OCI-LY1 (cell line): ENCODE measurements around the gene ADAT3.
"Not testable (repeated sequence)": the region's sequence is repeated elsewhere in the genome, so short reads cannot be mapped to it uniquely, and the experiment has no call there.

Source experiments
- H2AFZ ChIP-seq: fragments of 200-600 bp; sonication (generic), shearing (Covaris generic); 2 replicates; pipeline ENCODE4 v1.6.0; 2014; ENCODE audit warnings: antibody characterized with exemption, mild to moderate bottlenecking, low read length
- H3F3A ChIP-seq: fragments of 200-600 bp; sonication (generic), shearing (Covaris generic); 2 replicates; pipeline ENCODE4 v1.6.0; 2014; ENCODE audit warnings: mild to moderate bottlenecking, antibody characterized with exemption, low read length, moderate library complexity; ENCODE audit not compliant: insufficient read depth
- H3K27ac ChIP-seq: fragments of 200-600 bp; sonication (generic); 2 replicates; pipeline ENCODE4 v1.5.1; 2014; ENCODE audit warnings: low read length, mixed run types, mild to moderate bottlenecking, low read depth; ENCODE audit not compliant: poor library complexity, severe bottlenecking
- H3K27me3 ChIP-seq: fragments of 200-600 bp; sonication (generic); 2 replicates; pipeline ENCODE4 v1.6.0; 2014; ENCODE audit warnings: antibody characterized with exemption, mild to moderate bottlenecking, low read length, moderate library complexity; ENCODE audit not compliant: insufficient read depth
- H3K36me3 ChIP-seq: fragments of 200-600 bp; sonication (generic); 2 replicates; pipeline ENCODE4 v1.6.1; 2014; ENCODE audit warnings: mild to moderate bottlenecking, antibody characterized with exemption, low read length, moderate library complexity, mixed read lengths; ENCODE audit not compliant: insufficient read depth
- H3K4me1 ChIP-seq: fragments of 200-600 bp; sonication (generic); 2 replicates; pipeline ENCODE4 v1.5.1; 2014; ENCODE audit warnings: mild to moderate bottlenecking, low read length, moderate library complexity; ENCODE audit not compliant: insufficient read depth, severe bottlenecking
- H3K4me2 ChIP-seq: fragments of 200-600 bp; sonication (generic), shearing (Covaris generic); 2 replicates; pipeline ENCODE4 v1.6.1; 2014; ENCODE audit warnings: low read length
- H3K4me3 ChIP-seq: fragments of 200-600 bp; sonication (generic); 2 replicates; pipeline ENCODE4 v1.5.1; 2014; ENCODE audit warnings: low read length, low read depth, mild to moderate bottlenecking, mixed read lengths; ENCODE audit not compliant: poor library complexity, severe bottlenecking
- H3K79me2 ChIP-seq: fragments of 200-600 bp; shearing (Covaris generic); 2 replicates; pipeline ENCODE4 v1.6.1; 2016; ENCODE audit warnings: mixed run types, low read length, mixed read lengths; ENCODE audit not compliant: insufficient read depth
- H3K9ac ChIP-seq: fragments of 200-600 bp; sonication (generic), shearing (Covaris generic); 2 replicates; pipeline ENCODE4 v1.6.1; 2014; ENCODE audit warnings: mild to moderate bottlenecking, low read length, mixed read lengths
- H3K9me2 ChIP-seq: fragments of 200-600 bp; sonication (generic), shearing (Covaris generic); 2 replicates; pipeline ENCODE4 v1.6.1; 2014; ENCODE audit warnings: low read depth, mild to moderate bottlenecking, low read length, mixed read lengths
- H3K9me3 ChIP-seq: fragments of 200-600 bp; shearing (Covaris generic); 2 replicates; pipeline ENCODE4 v1.6.1; 2014; ENCODE audit warnings: low read length, mixed read lengths
- H4K20me1 ChIP-seq: fragments of 200-600 bp; sonication (generic), shearing (Covaris generic); 2 replicates; pipeline ENCODE4 v1.6.0; 2016; ENCODE audit warnings: mild to moderate bottlenecking, low read length; ENCODE audit not compliant: insufficient read depth
- EZH2 ChIP-seq: fragments of 200-600 bp; sonication (generic), shearing (Covaris generic); IDR thresholded peaks from 2 replicates; pipeline ENCODE4 v1.8.0; 2017; ENCODE audit warnings: borderline replicate concordance, mixed run types, mild to moderate bottlenecking, antibody characterized with exemption, low read length, moderate library complexity, mixed read lengths
- TF ChIP-seq, protein P1 (sequence below): fragments of 200-600 bp; sonication (generic), shearing (Covaris generic); IDR thresholded peaks from 2 replicates; pipeline ENCODE4 v1.5.1; 2017; ENCODE audit warnings: mild to moderate bottlenecking, antibody characterized with exemption, low read length, moderate library complexity, mixed read lengths

Gene ADAT3

GRCh38 chr19:1880611-1881392 is 24.4 kb upstream of the ADAT3 start:
- Histone ChIP-seq H3F3A (no peaks in the 10 kb centered on the region), H3K9ac (no peak overlapping the region), H3K27me3 (no peaks in the 10 kb centered on the region), H3K4me2 (no peak overlapping the region), H3K27ac (no peak overlapping the region), H3K4me3 (no peak overlapping the region), H3K79me2 (peaks cover 27% of the 10 kb centered on the region), H3K9me3 (no peaks in the 10 kb centered on the region), H2AFZ (no peak overlapping the region), H3K4me1 (peaks cover 36% of the 10 kb centered on the region), H3K36me3 (peaks cover 6% of the 10 kb centered on the region; the same call in 1 of the 2 replicates), H4K20me1 (no peaks in the 10 kb centered on the region), H3K9me2 (no peaks in the 10 kb centered on the region)
- TF ChIP-seq, protein P1, sequence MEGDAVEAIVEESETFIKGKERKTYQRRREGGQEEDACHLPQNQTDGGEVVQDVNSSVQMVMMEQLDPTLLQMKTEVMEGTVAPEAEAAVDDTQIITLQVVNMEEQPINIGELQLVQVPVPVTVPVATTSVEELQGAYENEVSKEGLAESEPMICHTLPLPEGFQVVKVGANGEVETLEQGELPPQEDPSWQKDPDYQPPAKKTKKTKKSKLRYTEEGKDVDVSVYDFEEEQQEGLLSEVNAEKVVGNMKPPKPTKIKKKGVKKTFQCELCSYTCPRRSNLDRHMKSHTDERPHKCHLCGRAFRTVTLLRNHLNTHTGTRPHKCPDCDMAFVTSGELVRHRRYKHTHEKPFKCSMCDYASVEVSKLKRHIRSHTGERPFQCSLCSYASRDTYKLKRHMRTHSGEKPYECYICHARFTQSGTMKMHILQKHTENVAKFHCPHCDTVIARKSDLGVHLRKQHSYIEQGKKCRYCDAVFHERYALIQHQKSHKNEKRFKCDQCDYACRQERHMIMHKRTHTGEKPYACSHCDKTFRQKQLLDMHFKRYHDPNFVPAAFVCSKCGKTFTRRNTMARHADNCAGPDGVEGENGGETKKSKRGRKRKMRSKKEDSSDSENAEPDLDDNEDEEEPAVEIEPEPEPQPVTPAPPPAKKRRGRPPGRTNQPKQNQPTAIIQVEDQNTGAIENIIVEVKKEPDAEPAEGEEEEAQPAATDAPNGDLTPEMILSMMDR = no peak
- no peak for TF ChIP-seq EZH2

GRCh38 chr19:1881393-1882088 is 23.7 kb upstream of the ADAT3 start:
- H3K4me1 ChIP-seq = peaks cover 32% of the 10 kb centered on the region
- H3K9me2 ChIP-seq, H4K20me1 ChIP-seq, H3K36me3 ChIP-seq, H3F3A ChIP-seq, H3K9me3 ChIP-seq, H2AFZ ChIP-seq, H3K27me3 ChIP-seq: not testable (repeated sequence)
- H3K4me2 ChIP-seq = peak overlapping the region; percentile 93
- peak overlapping the region; percentile 79 for H3K27ac ChIP-seq
- peak overlapping the region; percentile 81 for H3K4me3 ChIP-seq
- H3K9ac ChIP-seq = peak overlapping the region; percentile 84; the same call in 1 of the 2 replicates
- H3K79me2 ChIP-seq = peaks cover 27% of the 10 kb centered on the region

- H3K4me3 ChIP-seq = peak overlapping the region; percentile 81
- H3K27me3 ChIP-seq = no peaks in the 10 kb centered on the region
- TF ChIP-seq, protein P1 = no peak
- no peak for TF ChIP-seq EZH2
- H3K27ac ChIP-seq = peak overlapping the region; percentile 79
- H3K36me3 ChIP-seq = peaks cover 6% of the 10 kb centered on the region; the same call in 1 of the 2 replicates
- peak overlapping the region; percentile 93 for H3K4me2 ChIP-seq
- H3F3A ChIP-seq = no peaks in the 10 kb centered on the region
- peaks cover 35% of the 10 kb centered on the region for H3K4me1 ChIP-seq
- no peaks in the 10 kb centered on the region for H3K9me3 ChIP-seq
- H2AFZ ChIP-seq = no peak overlapping the region
- H3K9ac ChIP-seq = peak overlapping the region; percentile 84
- no peaks in the 10 kb centered on the region for H3K9me2 ChIP-seq
- H4K20me1 ChIP-seq = no peaks in the 10 kb centered on the region
- peaks cover 27% of the 10 kb centered on the region for H3K79me2 ChIP-seq
These were observed 23.0 kb upstream of the ADAT3 start for GRCh38 chr19:1882089-1882785.
